NCI-H2196 (cell line): ENCODE data around the gene CCDC188.

ENCODE experiments used
- DNase-seq: peaks from one replicate; lab custom pipeline; 2025; ENCODE audit not compliant: unreplicated experiment; lab: John Stamatoyannopoulos, UW

CCDC188 gene

DNA sequence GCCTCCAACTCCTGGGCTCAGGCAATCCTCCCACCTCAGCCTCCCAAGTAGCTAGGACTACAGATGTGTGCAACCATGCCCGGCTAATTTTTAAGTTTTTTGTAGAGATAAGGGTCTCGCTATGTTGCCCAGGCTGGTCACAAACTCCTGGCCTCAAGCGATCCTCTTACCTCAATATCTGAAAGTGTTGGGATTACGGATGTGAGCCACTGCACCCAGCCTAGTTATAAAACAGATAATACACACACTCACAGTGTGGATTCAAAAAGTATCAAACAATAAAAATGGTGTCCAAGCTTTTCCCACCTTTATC lies 377 bp upstream of the CCDC188 start:
- DNase-seq, result no peak

DNA sequence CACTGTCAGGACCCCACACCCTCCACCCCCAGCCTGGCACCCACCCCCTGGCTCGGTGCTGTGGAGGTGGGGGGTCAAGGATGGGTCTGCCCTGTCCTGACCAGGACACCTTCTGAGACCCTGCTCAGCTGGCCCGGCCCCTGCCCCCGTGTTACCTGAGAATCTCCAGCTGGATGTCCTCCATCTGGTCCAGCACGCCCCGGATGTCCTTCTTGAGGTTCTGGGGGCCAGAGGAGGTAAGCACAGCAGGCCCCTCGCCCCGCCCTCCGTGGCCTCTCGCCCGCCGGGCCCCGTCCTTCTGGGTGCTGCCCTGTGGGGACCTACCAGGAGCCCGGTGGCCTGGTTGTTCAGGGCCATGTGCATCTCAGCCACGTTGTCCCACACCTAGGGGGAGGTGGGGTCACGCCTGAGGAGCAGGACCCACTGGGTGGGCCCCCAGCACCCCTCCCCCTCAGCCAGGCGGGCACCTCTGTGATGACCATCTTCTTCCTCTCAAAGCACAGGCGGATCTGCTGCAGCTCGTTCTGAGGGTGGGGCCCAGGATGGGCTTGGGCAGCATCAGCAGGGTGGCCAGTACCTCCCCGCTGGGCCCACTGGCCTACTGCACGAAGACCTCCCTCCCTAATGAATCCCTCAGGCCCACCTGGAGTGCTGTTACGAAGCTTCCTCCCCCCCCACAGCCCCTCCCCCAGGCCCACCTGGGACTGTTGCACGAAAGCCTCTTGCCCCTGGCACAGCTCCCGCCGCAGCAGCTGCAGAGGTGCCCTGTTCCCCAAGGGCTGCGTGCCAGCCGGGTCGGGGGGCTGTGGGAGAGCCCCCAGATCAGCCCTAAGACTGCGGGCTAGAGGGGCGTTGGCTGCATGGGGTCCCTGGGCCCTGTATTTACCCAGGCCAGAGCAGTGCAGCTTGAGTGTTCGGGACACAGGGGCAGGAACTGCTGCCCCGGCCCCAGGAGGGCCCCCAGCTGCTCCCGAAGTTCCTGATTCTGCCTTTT lies 1.3 kb downstream of the CCDC188 start:
- no peak for DNase-seq

GRCh38 chr22:20148414-20148813 lies 2.4 kb downstream of the CCDC188 start:
- DNase-seq, result no peak

- no peak for DNase-seq
These were observed 3.4 kb downstream of the CCDC188 start for GRCh38 chr22:20147237-20147988.

DNA sequence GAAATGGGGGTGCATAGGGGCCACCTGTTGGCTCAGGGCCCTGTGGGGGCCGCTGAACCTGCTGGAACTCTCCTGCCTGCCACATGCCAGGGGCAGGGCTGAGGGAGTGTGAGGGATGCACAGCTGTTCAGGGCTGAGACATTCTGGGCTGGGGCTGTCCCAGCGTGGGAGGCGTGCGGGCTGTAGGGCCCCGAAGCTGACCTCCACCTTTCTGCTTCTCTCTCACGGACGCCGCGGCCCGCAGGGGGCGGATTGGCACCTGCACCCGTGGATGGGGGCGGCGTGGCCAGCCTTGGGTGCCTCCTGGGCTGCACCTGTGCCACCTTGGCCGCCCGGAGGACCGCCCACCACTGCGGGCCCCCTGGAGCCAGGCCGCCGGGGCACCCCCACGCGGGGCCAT lies 4.1 kb downstream of the CCDC188 start:
- DNase-seq, result no peak

GRCh38 chr22:20145832-20146223 lies 5.0 kb downstream of the CCDC188 start:
- no peak for DNase-seq

- DNase-seq, result no peak
These were observed 5.5 kb downstream of the CCDC188 start for GRCh38 chr22:20145206-20145831.

DNA sequence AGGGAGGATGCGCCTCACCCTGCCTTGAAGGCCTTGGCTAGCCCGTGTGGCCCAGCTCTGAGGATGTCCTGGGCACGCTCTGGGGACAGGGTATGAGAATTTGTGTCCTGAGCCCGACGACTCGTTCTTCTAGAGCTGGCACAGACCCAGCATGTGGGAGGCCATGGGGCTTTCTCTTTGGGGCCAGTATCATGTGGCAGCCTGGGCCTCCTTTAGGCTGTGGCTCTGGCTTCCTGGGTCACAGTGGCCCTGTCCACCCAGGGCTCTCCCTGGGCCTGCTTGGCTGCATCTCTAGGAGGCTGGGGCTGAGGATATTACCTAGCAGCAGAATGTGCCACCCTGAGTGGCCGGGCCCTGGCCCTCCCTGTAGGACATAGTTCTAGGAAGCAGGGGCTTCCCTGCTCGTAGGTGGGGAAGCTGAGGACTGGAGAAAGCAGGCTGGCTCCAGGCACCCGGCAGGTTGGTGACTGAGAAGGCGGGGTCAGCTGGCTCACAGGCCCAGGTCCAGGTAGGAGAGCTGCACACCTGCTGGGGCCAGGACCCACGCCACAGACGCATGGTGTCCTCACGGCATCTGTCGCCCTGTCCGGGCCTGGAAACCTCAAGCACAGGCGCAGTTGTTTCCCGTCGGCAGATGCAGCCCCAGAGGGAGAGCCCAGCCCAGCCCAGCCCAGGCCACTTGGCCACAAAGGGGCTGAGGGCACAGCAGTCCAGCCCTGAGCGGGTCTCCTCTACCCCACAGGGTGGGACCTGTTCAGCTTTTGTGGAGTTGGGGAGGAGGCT lies 6.8 kb downstream of the CCDC188 start:
- DNase-seq, result no peak

GRCh38 chr22:20142711-20143621 lies 7.9 kb downstream of the CCDC188 start:
- DNase-seq, result no peak

- DNase-seq, result no peak
These were observed 9.4 kb downstream of the CCDC188 start for GRCh38 chr22:20141186-20142077.

GRCh38 chr22:20140521-20140964 lies 10.3 kb downstream of the CCDC188 start:
- no peak for DNase-seq

- no peak for DNase-seq
These were observed 10.8 kb downstream of the CCDC188 start for GRCh38 chr22:20140107-20140445.

DNA sequence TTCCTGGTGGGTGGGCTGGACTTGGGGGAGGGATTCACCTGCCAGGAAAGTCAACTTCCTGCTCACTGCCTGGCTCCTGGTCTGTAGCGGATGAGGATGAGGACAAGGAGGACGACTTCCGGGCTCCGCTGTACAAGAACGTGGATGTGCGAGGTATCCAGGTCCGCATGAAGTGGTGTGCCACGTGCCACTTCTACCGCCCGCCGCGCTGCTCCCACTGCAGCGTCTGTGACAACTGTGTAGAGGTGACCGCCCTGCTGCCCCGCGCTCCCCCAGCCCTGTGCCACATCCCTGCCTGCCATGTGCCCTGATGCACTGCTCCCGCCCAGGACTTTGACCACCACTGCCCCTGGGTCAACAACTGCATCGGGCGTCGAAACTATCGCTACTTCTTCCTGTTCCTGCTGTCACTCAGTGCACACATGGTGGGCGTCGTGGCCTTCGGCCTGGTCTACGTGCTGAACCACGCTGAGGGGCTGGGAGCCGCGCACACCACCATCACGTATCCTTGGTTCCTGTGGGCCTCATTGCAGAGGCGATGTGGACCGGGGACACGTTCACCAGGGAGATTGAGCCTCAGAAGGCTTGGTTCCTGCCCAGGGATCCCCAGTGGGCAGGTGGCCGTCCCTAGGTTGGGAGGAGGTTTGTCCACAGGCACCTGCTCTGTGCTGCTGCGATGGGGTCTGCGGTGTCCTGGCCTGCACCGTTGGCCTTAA lies 11.3 kb downstream of the CCDC188 start:
- no peak for DNase-seq

GRCh38 chr22:20138868-20139267 lies 12.0 kb downstream of the CCDC188 start:
- DNase-seq, result no peak

- DNase-seq, result no peak
These were observed 12.5 kb downstream of the CCDC188 start for GRCh38 chr22:20138417-20138738.

- DNase-seq, result no peak
These were observed 13.0 kb downstream of the CCDC188 start for GRCh38 chr22:20137671-20138416.

DNA sequence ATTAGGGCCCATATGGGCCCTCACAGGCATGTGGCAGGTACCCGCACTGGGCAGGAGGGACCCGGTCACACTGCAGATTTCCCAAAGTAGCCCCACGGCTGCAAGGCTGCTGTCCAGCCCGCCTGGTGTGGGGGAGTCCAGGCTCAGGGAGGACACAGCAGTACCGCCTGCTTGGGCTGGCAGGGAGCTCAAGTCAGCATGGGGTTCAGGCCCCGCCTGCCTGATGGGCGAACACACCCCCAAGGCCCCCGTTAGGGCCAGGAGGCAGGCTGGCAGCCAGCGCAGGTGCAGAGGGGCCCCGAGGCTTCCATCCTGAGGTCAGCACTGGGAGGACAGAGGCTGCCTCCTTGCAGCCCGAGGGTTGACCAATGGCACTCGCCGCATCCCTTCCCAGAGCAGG lies 13.7 kb downstream of the CCDC188 start:
- DNase-seq, result no peak

DNA sequence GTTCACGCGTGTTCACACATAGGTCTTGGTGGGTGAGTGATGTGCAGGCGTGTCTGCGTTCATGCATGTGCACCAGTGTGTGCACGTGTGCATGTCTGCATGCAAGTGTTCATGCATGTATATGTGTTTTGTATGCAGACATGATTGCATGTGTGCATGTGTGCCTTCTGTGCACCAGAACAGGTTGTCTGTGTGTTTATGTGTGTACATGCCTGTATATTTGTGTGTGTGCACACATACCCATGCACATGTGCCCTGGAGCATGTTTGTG lies 14.3 kb downstream of the CCDC188 start:
- DNase-seq, result no peak
